ENCODE data around the gene FBXO42.
"Not testable (repeated sequence)": the region's sequence is repeated elsewhere in the genome, so short reads cannot be mapped to it uniquely, and the experiment has no call there.

Gene FBXO42

DNA sequence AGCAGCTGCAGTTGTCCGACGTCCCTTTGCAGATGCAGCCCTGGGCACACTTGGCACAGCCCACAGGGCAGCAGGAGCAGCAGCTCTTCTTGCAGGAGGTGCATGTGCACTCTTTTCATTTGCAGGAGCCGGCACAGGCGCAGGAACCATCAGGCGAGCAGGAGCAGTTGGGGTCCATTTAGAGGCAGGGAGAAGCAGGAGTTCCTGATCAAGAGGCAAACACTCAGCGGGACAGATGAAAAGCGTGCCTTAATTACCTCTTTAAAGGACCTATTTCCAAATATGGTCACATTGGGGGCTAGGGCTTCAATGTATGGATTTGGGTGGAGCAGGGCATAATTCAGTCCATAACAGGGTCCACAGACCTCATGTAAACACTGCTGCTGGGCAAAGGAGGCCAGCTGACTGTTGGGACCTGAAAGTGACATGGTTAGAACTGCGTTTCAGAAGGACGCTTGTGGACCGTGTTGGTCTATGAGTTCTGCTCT, 111.0 kb downstream of the FBXO42 start:
- no peak for DNase-seq

DNA sequence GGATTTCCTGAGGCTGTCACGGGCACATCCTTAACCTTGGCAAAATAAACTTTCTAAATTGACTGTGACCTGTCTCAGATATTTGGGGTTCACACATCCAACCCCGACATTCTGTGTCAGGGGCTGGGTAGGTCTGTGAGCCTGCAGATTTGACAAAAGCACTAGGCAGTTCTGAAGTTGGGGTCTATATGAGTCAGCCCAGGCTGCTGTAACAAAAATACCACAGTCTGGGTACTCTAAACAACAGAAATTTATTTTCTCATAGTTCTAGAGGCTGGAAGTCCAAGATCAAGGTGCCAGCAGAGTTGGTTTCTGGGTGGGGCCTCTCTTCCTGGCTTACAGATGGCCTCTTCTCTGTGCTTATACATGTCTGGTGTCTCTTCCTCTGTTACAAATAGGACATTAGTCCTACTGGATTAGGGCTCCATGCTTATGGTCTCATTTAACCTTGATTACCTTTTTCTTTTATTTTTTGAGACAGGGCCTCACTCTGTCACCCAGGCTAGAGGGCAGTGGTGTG, 112.2 kb downstream of the FBXO42 start:
- DNase-seq = no peak

- no peak for DNase-seq
Observed at GRCh38 chr1:16237343-16237830, 114.9 kb downstream of the FBXO42 start.

GRCh38 chr1:16236511-16237342, 115.6 kb downstream of the FBXO42 start, which contains the start of gene CPLANE2:
TSS of gene CPLANE2 (minus strand) at chr1:16237183. CDS start at chr1:16236742, 441 bp downstream.
- DNase-seq = peak; percentile 96

- DNase-seq = peak; percentile 60
Observed at GRCh38 chr1:16235944-16236510, 116.3 kb downstream of the FBXO42 start.

GRCh38 chr1:16235347-16235746, 116.9 kb downstream of the FBXO42 start:
- no peak for DNase-seq

GRCh38 chr1:16233431-16233830, 118.8 kb downstream of the FBXO42 start:
- no peak for DNase-seq

DNA sequence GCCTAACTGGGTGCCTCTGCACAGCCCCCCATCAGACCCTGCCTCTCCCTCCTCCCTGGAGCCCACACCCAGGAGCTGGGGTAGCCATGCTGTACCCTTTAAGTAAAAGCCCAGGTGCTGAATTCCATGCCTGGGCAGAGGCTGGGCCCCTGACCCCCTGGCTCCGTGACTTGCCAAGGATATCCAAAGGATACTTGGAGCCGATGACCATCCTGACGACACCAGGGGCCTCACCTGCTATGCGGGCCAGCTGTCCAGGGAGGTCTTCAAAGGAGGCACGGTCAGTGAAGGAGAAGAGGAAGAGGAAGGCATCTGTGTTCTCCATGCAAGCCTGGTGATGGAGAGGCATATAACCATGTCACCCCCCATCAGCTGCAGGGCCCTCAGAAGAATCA, 120.0 kb downstream of the FBXO42 start:
- DNase-seq = no peak

GRCh38 chr1:16231331-16232315, 120.7 kb downstream of the FBXO42 start:
- DNase-seq = no peak

DNA sequence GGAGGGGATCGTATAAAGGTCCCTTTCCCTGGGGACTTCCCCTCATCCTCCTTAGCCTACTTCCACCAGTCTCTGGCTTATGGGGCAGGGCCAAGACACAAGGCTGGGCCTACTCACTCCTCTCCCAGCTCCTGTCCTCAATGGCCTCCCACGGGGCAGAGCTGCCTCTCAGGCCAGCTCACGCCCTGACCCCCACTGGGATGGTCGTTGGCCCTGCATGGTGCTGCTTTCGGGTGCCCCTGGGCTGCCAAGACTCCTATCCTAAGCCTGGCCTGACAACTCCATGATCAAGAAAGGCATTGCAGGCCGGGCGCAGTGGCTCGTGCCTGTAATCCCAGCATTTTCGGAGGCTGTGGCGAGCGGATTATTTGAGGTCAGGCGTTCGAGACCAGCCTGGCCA, 121.5 kb downstream of the FBXO42 start:
- DNase-seq = no peak

- no peak for DNase-seq
Observed at GRCh38 chr1:16229976-16230740, 122.1 kb downstream of the FBXO42 start.

- no peak for DNase-seq
Observed at GRCh38 chr1:16226490-16227179, 125.6 kb downstream of the FBXO42 start.

DNA sequence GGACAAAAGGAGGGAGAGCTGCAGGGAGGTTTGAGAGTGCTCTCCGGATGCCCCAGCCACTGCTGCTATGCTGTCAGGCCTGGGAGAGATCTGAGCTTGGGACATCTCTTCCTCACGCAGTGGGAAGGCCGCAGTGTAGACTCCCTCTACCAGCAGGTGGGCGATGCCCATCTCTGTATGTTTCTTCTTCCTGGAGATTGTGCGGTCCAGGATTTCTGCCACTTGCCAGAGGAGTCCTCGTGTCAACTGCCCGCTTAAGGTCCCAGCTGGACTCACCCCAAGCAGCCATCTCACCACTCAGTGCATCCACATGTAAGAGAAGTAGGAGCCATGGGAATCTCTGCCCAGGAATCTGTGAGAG, 126.2 kb downstream of the FBXO42 start:
- no peak for DNase-seq

DNA sequence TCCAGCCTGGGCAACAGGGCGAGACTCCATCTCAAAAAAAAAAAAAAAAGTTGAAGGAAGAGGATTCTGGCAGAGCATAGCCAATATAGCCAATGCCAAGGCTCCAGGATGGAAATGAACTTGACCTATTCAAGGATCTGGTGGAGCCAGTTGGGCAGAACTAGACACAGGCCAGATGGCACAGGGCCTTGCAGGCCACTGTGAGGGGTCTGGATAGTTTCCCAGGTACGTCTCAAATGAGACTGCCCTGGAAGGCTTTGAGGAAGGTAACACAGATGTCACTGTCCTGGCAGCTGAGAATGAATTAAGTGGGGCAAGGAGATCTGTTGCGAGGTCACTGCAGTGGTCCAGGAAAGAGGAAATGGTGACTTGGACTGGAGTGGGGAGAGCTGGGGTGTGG, 127.8 kb downstream of the FBXO42 start:
- DNase-seq = no peak

DNA sequence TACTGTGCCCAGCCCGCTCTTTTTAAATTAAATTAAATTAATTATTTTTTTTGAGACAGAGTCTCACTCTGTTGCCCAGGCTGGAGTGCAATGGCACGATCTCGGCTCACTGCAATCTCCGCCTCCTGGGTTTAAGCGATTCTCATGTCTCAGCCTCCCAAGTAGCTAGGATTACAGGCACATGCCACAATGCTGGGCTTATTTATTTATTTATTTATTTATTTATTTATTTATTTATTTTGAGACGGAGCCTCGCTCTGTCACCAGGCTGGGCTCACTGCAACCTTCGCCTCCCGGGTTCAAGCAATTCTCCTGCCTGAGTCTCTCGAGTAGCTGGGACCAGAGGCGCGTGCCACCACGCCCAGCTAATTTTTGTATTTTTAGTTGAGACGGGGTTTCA, 129.6 kb downstream of the FBXO42 start:
- not testable (repeated sequence) for DNase-seq

DNA sequence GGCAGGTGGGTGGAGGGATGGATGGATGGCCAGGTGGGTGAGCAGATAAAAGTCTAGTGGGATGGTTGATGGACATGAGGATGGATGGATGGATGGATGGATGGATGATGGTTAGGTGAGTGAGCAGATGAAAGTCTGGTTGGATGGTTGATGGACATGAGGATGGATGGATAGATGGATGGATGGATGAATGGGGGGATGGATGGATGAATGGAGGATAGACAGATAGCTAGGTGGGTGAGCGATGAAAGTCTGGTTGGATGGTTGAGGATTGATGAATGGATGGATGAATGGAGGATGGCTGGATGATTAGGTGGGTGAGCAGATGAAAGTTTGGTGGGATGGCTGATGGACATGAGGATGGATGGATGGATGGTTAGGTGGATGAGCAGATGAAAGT, 130.8 kb downstream of the FBXO42 start:
- no peak for DNase-seq

DNA sequence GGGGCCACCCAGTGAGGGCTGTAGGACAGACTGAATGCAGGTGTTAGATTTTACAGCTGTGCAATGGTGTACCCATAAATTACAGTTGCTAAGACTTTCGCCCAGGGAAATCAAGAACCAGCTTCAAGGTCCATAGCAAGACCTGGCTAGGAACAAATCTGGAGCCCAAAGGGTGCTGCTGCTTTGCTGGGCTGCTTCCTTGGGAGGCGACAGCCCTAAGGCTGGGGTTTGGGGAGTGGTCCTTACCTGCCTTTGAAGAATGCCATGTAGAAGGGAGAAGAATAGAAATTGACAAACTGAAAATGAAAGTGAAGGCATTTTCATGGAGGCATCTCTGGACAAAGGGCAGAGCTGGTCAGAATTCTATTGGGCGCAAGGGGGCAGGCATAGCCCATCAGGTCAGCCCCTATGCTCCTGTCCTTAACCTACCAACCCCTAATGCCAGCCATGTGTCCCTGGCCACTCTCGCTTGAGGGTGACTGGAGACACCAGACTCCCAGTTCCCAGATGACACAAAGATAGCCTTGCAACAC, 132.2 kb downstream of the FBXO42 start:
- DNase-seq = no peak

DNA sequence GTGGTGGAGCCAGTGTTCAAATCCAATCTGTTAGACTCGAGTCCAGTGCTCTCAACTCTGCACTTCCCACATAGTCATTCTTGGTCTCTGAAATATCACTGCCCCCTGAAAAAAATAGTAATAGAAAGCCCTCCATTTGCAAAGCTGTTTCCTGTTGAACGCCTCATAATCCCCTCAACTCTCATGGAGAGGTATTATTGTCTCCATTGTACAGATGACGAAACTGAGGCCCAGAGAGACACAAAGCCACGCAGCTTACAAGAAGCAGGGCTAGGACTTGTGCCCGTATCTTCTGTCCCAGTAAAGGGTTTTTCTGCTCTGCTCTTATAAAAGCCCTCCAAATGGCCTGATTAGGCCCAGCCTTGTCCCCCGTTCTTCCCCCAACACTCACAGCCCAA, 133.6 kb downstream of the FBXO42 start:
- DNase-seq = no peak

DNA sequence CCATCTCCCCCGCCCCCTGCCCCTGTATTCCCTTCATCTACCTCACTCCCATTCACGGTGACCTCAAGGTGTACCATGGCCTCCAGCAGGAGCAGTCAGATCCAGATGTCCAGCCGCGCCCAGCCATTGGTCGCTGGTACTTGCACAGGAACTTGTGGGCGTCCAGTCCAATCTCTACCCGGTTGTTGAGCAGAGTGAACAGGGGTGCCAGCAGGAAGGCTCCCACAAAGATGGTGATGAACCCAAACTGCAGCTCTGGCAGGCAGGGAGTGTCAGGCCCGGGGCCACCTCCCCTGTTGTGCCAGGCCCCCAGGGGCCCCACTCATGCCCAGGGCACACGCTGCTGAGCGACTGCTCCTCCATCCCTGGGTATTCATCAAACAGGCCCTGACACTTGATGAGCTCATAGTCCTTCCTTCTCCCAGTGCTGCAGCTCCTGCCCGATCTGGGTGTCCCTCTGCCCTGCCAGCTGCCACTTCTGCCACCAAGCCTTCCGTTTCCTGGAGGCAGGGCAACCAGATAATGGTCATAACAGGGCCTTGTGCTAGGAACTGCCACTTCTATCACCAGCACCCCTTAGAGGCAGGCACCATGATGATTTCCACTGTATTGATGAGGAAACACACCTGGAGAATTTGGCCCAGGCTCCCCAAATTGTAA, 134.1 kb downstream of the FBXO42 start:
- no peak for DNase-seq

DNA sequence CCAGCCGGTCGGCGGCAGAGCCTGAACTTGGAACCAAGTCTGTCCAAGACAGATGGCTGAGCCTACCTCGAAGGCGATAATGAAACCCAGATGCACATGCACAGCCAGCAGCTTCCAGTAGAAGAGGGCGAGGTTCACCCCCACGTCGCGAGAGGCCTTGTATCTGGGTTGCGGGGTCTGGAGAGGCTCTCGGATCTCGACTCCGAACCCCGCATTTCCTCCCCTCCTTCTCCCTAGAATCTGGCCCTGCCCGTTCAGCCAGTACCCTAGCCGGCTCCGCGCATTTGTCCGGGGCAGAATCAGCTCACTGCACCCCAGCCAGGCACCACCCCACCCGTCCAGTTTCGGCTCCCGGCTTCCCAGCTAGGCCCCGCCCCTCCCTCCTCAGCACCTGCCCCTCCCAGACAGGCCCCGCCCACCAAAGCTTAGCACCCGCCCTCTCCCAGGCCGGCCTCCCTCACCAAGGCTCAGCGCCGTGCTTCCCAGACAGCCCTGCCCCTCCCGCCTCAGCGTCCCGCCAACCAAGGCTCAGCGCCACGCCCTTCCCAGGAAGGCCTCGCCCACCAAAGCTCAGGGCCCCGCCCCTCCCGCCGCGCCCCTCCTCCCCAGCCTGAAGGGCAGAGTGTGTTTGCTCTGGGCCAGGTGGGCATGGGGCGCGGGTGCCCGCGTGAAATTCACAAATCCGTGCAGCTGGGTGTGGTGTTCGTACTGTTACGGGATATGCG, 135.1 kb downstream of the FBXO42 start:
- DNase-seq = peak; percentile 97

All from CD4-positive, alpha-beta T cell treated with Interleukin-12 subunit alpha and Interleukin-12 subunit beta, for 1 hour (primary cell).